GM21737 (cell line): ENCODE data around the gene CARD9.

Experiments used
- ATAC-seq: cut with Tn5 transposase; IDR thresholded peaks from one replicate; pipeline ENCODE4 v1.9.1; 2021; ENCODE audit warnings: mild to moderate bottlenecking, moderate library complexity; ENCODE audit not compliant: unreplicated experiment

The CARD9 gene

DNA sequence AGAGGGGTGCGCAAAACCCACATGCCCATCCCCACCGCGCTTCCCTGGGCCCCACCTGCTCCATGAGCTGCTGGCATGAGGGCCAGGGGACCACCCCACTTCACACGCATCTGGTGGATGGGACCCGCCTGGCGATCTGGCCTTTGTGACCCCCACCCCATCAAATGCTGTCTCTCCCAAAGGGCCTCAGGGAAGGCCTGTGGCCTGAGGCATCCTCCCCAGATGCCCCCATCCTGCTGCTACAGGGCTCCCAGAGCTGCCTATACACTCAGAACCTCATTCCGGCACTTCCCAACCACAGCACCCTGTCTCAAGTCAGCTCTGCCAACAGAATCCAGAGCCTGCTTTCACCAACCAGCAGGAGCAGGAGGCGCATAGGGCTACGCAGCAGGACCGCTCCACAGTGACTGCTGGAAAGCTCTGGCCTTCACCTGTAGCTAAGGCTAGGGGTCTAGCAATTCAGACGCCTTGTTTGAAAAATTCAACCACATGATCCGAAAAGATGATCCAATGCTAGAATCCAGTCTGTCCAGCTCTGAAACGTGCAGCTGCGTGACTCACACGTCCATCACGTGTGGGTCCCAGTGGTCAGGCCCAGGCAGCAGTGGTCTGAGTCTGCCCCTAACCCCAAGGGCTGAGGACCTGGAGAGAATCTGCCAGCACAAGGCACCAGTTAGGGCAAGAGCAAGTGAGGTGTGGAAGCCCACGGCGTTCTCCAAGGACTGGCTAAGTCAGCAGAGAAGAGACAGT is 27.9 kb upstream of the CARD9 start:
- no peak for ATAC-seq

DNA sequence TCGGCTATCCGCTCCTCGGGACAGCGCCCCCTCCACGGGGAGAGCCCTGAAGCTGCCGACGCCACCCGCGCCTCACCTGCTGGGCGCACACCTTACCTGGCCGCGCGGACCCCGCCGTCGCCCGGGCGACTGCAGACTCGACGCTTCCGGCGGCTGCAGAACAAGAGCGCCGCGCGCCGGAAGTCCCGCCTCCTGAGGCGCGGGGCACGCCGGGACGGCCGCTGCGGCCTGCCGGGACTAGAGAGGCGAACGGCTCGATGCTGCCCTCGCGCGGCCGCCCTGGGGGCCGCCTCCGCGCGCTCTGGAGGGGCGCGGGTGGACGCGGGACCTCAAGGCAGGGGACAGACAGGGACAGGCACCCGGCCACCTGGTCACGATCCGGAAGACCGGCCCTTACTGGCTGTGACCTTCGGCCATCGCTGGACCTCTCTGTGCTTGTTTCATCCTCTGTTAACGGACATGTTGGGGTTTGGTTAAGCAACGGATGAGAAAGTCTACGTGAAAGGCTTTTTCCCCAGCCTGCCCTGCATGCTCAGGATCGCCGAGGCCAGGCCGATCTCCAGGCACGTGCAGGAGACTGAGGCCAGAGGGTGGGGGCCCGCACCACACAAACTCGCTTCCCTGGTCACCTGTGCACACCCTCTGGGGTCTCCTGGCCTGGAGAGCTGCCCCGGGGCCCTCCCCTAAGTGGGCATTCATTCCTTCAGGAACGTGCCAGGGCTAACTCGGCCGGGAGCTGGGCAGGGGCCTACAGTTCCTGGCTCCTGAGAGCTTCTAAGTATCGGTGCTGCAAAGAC is 26.8 kb upstream of the CARD9 start, which contains the start of gene SNAPC4:
Gene SNAPC4 (minus strand): TSS at position 133 of the 797 bp plus-strand sequence. CDS start 1,742 bp downstream, outside the sequence.
- ATAC-seq = peak; percentile 61

- peak; percentile 16 for ATAC-seq
These were observed 25.9 kb upstream of the CARD9 start for GRCh38 chr9:136399176-136400037.

DNA sequence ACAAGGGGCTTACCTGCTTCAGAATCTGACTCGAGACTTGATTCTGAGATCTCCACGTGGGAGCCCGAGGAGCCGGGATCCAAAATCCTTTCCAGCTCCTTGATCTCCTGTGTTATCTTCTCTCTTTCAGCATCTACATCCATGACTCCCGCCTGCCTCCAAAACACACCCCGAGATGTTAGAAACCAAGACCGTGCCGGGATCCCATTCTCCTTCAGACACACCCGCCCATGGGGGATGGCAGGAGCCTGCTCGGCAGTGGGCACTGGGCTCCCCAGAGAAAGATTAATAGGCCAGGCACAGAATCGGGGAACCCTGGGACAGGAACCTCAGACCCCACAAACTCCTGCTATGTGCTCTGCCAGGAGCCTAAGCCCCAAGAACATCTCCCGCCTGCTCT is 24.8 kb upstream of the CARD9 start:
- ATAC-seq = no peak

- no peak for ATAC-seq
These were observed 24.2 kb upstream of the CARD9 start for GRCh38 chr9:136397643-136398042.

- no peak for ATAC-seq
These were observed 22.7 kb upstream of the CARD9 start for GRCh38 chr9:136396219-136396515.

DNA sequence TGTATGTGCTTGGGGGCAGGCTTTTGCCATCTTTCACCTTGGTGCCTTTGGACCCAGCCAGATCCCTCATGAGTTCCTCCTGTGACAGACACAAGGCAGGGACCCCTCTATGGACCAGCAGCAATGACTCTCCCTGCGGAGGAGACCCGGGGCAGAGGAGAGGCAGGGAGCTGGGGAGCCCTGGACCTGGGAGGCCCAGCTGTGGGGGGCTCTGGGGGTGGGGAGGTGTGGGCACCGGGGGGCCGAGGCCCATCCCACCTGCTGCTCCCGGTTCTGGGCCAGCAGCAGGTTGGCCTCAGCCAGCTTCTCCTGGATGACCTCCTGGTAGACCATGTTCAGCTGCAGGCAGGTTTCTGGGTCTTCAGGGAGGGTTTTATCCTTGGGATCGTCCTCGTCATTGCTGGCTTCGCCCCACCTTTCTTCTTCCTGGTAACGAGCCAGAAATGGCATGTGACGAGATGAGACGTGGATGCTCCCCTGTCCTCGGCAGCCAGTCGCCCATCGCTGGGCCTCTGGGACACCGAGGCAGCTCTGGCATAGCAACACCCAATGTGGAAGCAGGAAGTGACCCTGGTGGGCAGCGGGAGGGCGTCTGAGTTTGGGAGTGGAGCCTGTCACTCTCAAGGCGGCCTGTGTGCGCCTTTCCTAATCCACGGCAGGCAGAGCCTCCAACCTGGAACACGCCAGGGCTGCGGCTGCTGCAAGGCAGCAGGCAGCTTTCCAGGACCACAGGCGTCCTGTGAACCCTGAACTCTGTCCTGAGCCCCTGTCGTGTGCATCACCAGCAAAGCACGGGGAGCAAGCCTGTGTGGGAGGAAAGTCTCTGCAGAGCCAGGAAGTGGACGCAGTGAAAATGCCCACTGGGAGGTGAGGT is 22.1 kb upstream of the CARD9 start:
- no peak for ATAC-seq

- ATAC-seq = no peak
These were observed 21.5 kb upstream of the CARD9 start for GRCh38 chr9:136395020-136395340.

DNA sequence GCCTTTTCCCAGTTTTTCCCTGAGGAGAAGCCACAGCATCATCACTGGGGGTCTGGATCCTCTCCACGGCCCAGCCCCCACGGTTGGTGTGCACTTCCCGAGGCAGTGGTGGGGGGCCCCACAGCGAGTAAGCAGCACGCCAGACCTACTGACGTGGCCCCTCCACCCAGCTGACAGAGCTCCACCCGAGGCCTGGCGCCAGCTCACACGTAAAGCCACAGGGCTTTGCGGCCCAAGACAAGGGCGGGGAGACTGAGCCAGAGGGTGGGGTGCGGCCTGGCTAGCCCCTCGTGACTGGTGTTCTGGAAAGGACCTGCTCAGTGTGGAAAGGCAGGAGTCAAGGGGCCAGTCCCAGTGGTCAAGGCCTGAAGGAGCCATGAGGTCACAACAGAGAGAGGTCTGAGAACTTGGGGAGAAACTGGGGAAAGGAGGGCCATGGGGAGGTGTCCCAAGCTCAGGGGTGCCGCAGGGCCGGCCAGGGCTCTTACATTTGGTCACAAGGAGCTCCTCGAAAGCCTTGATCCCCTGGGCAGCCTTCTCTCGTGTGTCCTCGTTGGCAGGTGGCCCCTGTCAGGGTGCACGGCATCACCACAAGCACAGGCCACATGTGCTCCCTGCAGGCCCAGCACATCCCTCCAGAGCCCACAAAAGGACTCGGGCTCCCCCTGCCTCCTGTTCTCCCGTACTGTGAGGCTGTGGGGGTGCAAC is 21.0 kb upstream of the CARD9 start:
- no peak for ATAC-seq

DNA sequence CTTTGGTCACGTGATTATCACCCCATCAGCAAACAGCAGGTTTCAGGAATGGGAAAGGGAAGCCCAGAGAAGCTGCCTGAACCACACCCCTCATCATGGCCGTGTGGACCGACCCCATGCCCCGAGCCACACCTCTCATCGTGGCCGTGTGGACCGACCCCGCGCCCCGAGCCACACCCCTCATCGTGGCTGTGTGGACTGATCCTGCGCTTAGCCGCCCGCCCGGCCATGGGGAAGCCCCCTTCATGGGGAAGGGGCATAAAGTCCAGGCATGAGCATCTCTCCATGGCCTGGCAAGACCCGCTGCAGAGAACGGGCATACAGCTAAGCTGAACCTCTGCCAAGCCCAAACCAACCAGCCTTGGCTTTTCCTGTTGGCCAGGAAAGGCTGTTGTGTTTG is 20.1 kb upstream of the CARD9 start:
- no peak for ATAC-seq

DNA sequence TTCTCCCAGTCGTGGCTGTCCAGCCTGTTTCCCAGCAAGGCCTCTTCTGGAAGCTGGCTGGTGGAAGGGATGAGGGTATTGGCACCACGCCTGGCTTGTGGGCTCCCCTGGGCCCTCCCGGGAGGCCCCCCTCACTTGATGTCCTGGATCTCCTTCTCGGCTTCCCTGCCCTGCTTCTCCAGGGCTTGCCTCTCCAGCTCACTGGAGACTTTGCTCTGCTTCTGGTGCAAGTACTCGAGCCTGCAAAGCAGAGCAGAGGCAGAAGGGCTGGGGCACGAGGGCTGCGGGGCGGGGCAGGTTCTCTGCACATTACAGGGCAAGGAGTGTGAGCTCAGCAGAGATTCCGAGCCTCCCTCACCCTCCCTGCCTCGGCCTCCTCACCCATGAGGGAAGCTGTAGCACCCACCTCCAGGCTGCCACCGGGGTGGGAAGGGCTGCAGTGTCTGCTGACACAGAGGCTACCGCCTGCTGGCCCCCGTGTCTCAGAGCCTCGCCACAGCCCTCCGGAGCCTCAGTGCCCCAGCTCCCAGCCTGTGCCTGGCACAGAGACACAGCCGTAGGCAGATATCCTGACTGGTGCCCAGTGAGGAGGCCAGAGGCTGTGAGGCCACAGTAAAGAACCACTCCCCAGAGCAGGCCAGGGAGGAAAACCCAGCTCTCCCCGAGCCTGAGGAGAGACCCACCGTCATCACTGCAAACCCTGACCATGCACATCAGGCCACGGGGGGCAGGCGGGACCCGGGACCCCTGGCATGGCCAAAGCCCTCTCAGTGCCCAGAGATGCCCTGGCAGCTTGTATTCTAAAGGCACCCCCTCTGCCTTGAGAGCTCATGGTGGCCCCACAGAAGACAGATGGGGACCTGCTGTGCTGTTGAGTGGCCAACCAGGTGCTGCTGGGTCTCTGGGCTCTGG is 19.3 kb upstream of the CARD9 start:
- ATAC-seq = no peak

DNA sequence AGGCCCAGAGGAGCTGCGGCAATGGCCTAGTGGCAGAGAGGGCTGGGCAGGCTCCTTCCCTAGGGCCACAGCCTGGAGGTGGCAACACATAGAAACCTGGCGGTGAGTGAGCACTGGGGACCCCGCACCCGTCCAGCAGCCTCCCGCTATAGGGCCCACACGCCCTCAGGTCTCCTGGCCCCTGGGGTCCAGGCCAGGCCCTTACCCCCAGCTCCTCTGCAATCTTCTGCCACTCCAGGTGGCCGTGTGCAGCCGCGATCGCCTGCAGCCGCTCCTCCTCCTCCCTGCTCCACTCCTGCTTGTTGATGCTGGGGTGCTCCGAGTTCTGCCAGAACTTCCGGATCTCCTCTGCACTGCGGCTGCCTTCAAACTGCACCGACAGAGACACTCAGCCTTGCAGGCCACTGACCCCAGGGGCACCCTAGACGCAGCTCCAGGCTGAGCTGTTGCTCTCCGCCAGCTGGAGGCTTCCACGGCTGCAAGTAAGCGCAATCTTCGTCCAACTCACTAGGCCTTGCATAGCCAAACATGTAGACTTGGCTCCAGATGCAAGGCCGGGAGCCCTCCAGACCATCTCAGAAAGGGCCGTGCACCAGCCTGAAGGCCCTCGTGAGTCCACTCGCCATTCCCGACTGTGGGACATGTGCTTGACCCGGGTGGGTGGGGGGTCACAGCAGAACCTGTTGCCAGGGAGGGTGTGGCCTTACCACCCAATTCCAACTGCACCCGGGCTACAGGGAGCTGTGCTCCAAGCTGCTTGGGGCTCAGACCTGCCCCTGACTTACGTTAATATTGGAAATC is 18.5 kb upstream of the CARD9 start:
- no peak for ATAC-seq

GRCh38 chr9:136389396-136389795 is 15.9 kb upstream of the CARD9 start:
- no peak for ATAC-seq

GRCh38 chr9:136387217-136387616 is 13.7 kb upstream of the CARD9 start:
- no peak for ATAC-seq

DNA sequence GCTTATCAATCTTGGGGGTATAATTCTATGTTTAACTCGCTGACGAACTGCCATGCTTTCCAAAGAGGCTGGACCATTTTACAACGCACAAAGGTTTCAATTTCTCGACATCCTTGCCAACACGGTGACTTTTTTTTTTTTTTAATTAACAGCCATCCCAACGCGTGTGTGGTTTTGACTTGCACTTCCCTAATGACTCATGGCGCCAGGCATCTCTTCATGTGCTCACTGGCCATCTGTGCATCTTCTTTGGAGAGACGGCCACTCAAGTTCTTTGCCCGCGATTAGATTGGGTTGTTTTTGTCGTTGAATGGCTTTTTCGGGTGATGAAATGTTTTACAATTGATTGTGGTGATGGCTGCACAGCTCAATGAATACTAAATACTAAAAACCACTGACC is 12.5 kb upstream of the CARD9 start:
- ATAC-seq = no peak

- no peak for ATAC-seq
These were observed 11.5 kb upstream of the CARD9 start for GRCh38 chr9:136385015-136385414.

GRCh38 chr9:136383436-136383835 is 10.0 kb upstream of the CARD9 start:
- no peak for ATAC-seq

DNA sequence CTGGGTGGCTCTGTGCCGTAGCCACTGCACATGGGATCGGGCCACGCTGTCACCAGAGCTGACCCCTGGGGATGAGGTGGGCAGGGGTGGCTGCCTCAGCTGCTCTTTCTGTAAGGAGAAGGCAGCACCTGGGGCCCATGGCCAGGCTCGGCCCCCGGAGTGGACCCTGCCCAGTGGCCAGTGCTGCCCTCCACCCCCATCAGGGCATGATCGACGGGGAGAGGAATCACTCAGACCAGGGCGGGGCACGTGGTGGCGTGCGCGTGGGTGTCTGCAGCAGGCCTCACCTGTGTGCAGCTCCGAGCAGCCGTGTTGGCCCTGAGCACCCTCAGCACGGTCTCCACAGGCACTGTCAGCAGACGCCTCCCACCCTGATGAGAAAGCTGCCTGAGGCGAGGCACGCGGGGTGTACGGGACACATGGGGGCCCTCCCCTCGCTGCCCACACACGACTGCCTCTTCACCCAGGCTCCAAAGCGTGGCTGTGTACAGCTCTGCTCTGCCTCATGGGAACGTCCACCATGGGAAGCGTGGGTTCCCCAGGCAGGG is 8.6 kb upstream of the CARD9 start:
- ATAC-seq = no peak
